Muscle layer of colon (tissue), 2 donors: ENCODE results near the gene ARL6IP4.

Source experiments
- H3K27ac ChIP-seq: one replicate; pipeline ENCODE4 v1.7.0; 2013; ENCODE audit warnings: low read depth, mild to moderate bottlenecking, low read length, moderate library complexity
- H3K27me3 ChIP-seq, 2 donors: one replicate each; pipeline ENCODE4 v1.7.0; 2013; ENCODE audit warnings: low read length in 2 of 2, mild to moderate bottlenecking in 2 of 2; ENCODE audit not compliant: insufficient read depth in 2 of 2, control insufficient read depth in 1 of 2
- H3K36me3 ChIP-seq: one replicate; pipeline ENCODE4 v1.7.0; 2013; ENCODE audit warnings: mild to moderate bottlenecking, low read length; ENCODE audit not compliant: insufficient read depth
- H3K4me1 ChIP-seq: one replicate; pipeline ENCODE4 v1.7.0; 2013; ENCODE audit warnings: mild to moderate bottlenecking, low read length; ENCODE audit not compliant: insufficient read depth
- H3K4me3 ChIP-seq, 2 donors: one replicate each; pipeline ENCODE4 v1.7.0; 2013; ENCODE audit warnings: low read length in 2 of 2, low read depth in 1 of 2, mild to moderate bottlenecking in 1 of 2, moderate library complexity in 1 of 2
- H3K9ac ChIP-seq: one replicate; pipeline ENCODE4 v1.7.0; 2013; ENCODE audit warnings: low read length
- H3K9me3 ChIP-seq: one replicate; pipeline ENCODE4 v1.7.0; 2013; ENCODE audit warnings: mild to moderate bottlenecking, low read length
- donor health status: abdominal sarcoma.
- donor health status: Adenocarcinoma of cecum.

ARL6IP4 gene

GRCh38 chr12:122989225-122989839 is 8.9 kb downstream of the ARL6IP4 start:
- Histone ChIP-seq H3K4me3 (no peak overlapping the region), H3K36me3 (peaks cover 16% of the 10 kb centered on the region), H3K9me3 (no peaks in the 10 kb centered on the region), H3K27me3 (no peaks in the 10 kb centered on the region), H3K9ac (no peak overlapping the region), H3K27ac (no peak overlapping the region), H3K4me1 (peaks cover 11% of the 10 kb centered on the region)

GRCh38 chr12:122989874-122990419 is 9.5 kb downstream of the ARL6IP4 start:
- H3K27ac ChIP-seq: no peak overlapping the region
- H3K27me3 ChIP-seq: no peaks in the 10 kb centered on the region
- H3K9me3 ChIP-seq: no peaks in the 10 kb centered on the region
- H3K4me1 ChIP-seq: peaks cover 5% of the 10 kb centered on the region
- H3K9ac ChIP-seq: no peak overlapping the region
- H3K4me3 ChIP-seq: no peak overlapping the region
- H3K36me3 ChIP-seq: peaks cover 16% of the 10 kb centered on the region

- peaks cover 16% of the 10 kb centered on the region for H3K36me3 ChIP-seq
- H3K4me3 ChIP-seq: no peak overlapping the region
- H3K9me3 ChIP-seq: no peaks in the 10 kb centered on the region
- H3K27me3 ChIP-seq: no peaks in the 10 kb centered on the region
- no peak overlapping the region for H3K27ac ChIP-seq
- peaks cover under 1% of the 10 kb centered on the region for H3K4me1 ChIP-seq
- no peak overlapping the region for H3K9ac ChIP-seq
Observed at GRCh38 chr12:122990561-122990960, 10.1 kb downstream of the ARL6IP4 start.

- Histone ChIP-seq H3K9ac (no peak overlapping the region), H3K27me3 (no peaks in the 10 kb centered on the region), H3K36me3 (peaks cover 16% of the 10 kb centered on the region), H3K4me1 (peaks cover 4% of the 10 kb centered on the region), H3K4me3 (no peak overlapping the region), H3K27ac (no peak overlapping the region), H3K9me3 (no peaks in the 10 kb centered on the region)
Observed at GRCh38 chr12:122990961-122991622, 10.6 kb downstream of the ARL6IP4 start.

GRCh38 chr12:122991623-122992275 is 11.3 kb downstream of the ARL6IP4 start:
- Histone ChIP-seq H3K4me1 (peaks cover 4% of the 10 kb centered on the region), H3K9ac (no peak overlapping the region), H3K27me3 (no peaks in the 10 kb centered on the region), H3K36me3 (peaks cover 16% of the 10 kb centered on the region), H3K9me3 (no peaks in the 10 kb centered on the region), H3K27ac (no peak overlapping the region), H3K4me3 (no peak overlapping the region)

- peaks cover 16% of the 10 kb centered on the region for H3K36me3 ChIP-seq
- H3K27me3 ChIP-seq: no peaks in the 10 kb centered on the region
- no peak overlapping the region for H3K9ac ChIP-seq
- peaks cover 4% of the 10 kb centered on the region for H3K4me1 ChIP-seq
- H3K27ac ChIP-seq: no peak overlapping the region
- no peaks in the 10 kb centered on the region for H3K9me3 ChIP-seq
- no peak overlapping the region for H3K4me3 ChIP-seq
Observed at GRCh38 chr12:122992386-122992785, 11.9 kb downstream of the ARL6IP4 start.

GRCh38 chr12:122994140-122994675 is 13.7 kb downstream of the ARL6IP4 start:
- H3K9me3 ChIP-seq: no peaks in the 10 kb centered on the region
- no peak overlapping the region for H3K4me3 ChIP-seq
- no peak overlapping the region for H3K9ac ChIP-seq
- H3K27me3 ChIP-seq: no peaks in the 10 kb centered on the region
- H3K4me1 ChIP-seq: peaks cover 4% of the 10 kb centered on the region
- H3K27ac ChIP-seq: no peak overlapping the region
- H3K36me3 ChIP-seq: peaks cover under 1% of the 10 kb centered on the region

GRCh38 chr12:122994781-122995502 is 14.5 kb downstream of the ARL6IP4 start:
- Histone ChIP-seq H3K9ac (no peak overlapping the region), H3K36me3 (peaks cover 6% of the 10 kb centered on the region), H3K9me3 (no peaks in the 10 kb centered on the region), H3K4me3 (no peak overlapping the region), H3K27ac (no peak overlapping the region), H3K27me3 (no peaks in the 10 kb centered on the region), H3K4me1 (peaks cover 4% of the 10 kb centered on the region)

- H3K27me3 ChIP-seq: no peaks in the 10 kb centered on the region
- H3K9me3 ChIP-seq: no peaks in the 10 kb centered on the region
- H3K36me3 ChIP-seq: peaks cover 7% of the 10 kb centered on the region
- H3K4me1 ChIP-seq: peaks cover 4% of the 10 kb centered on the region
- H3K4me3 ChIP-seq: no peak overlapping the region
- no peak overlapping the region for H3K27ac ChIP-seq
- no peak overlapping the region for H3K9ac ChIP-seq
Observed at GRCh38 chr12:122995503-122996187, 15.2 kb downstream of the ARL6IP4 start.

- Histone ChIP-seq H3K27ac (no peak overlapping the region), H3K9me3 (no peaks in the 10 kb centered on the region), H3K4me3 (no peak overlapping the region), H3K27me3 (no peaks in the 10 kb centered on the region), H3K9ac (no peak overlapping the region), H3K4me1 (peaks cover 4% of the 10 kb centered on the region), H3K36me3 (peaks cover 12% of the 10 kb centered on the region)
Observed at GRCh38 chr12:122996188-122996601, 15.7 kb downstream of the ARL6IP4 start.
